Measurements from ENCODE around the gene SCN1A.

DNA sequence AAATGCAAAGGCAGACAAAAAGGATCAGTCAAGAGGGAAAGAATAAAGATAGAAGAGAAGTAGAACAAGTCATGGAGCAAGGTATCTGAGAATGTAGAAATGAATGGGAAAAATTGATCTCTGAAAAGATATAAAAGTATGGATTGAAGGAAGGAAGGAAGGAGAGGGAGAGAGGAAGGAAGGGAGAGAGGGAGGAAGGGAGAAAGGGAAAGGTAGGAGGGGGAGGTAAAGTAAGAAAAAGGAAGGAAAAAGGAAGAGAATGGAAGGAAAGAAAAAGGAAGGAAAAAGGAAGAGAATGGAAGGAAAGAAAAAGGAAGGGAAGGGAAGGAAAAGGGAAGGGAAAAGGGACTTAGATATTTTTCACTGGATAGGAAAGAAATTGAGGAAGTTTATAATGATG is 142.7 kb downstream of the SCN1A start:
- TF ChIP-seq, protein P1, sequence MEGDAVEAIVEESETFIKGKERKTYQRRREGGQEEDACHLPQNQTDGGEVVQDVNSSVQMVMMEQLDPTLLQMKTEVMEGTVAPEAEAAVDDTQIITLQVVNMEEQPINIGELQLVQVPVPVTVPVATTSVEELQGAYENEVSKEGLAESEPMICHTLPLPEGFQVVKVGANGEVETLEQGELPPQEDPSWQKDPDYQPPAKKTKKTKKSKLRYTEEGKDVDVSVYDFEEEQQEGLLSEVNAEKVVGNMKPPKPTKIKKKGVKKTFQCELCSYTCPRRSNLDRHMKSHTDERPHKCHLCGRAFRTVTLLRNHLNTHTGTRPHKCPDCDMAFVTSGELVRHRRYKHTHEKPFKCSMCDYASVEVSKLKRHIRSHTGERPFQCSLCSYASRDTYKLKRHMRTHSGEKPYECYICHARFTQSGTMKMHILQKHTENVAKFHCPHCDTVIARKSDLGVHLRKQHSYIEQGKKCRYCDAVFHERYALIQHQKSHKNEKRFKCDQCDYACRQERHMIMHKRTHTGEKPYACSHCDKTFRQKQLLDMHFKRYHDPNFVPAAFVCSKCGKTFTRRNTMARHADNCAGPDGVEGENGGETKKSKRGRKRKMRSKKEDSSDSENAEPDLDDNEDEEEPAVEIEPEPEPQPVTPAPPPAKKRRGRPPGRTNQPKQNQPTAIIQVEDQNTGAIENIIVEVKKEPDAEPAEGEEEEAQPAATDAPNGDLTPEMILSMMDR (IDR thresholded peaks at IDR 0.05) = no peak
- no peak for TF ChIP-seq POLR2A (IDR thresholded peaks at IDR 0.05)

Data from testis (tissue), 2 donors.